SH-SY5Y (cell line): ENCODE measurements around the gene ZNF526.

Experiments
- GATA2 ChIP-seq: IDR thresholded peaks from 2 replicates; pipeline ENCODE4 v1.6.1; 2011; ENCODE audit warnings: mild to moderate bottlenecking, low read depth, low read length
- GATA3 ChIP-seq: IDR thresholded peaks from 2 replicates; pipeline ENCODE4 v1.6.1; 2011; ENCODE audit warnings: low read depth, mild to moderate bottlenecking, low read length, moderate library complexity

GRCh38 chr19:42267644-42268141 lies 47.6 kb downstream of the ZNF526 start:
- TF ChIP-seq GATA2 (no peak), GATA3 (no peak)
